HCT116 (cell line): ENCODE data around the gene WDR27. TPM values are rescaled to one million over a fixed set of nuclear protein-coding genes. Genes with fewer than 3 reads are reported as not detected.

ENCODE experiments used
- ATAC-seq: fragments of 200-7000 bp; cut with Tn5 transposase; 2 replicates; pipeline ENCODE4 v1.9.1; 2020; ENCODE audit warnings: mild to moderate bottlenecking, moderate library complexity
- BruUV-seq: library from RNA; stranded (reverse); fragments of 400-500 nt; replicated peaks from 2 replicates; lab custom pipeline; 2021; lab: Mats Ljungman, UMichigan
- CTCF ChIA-PET: fragments of 300-600 bp; sonication (Branson Sonifier 250); formaldehyde crosslinking; loops from one replicate; lab custom pipeline; 2021; ENCODE audit warnings: antibody characterized with exemption; lab: Charles Lee
- POLR2A ChIA-PET: fragments of 300-600, 350-600 bp; sonication (Branson Sonifier 250); formaldehyde crosslinking; loops from one replicate; lab custom pipeline; 2021; ENCODE audit warnings: antibody characterized with exemption; lab: Charles Lee
- RAD21 ChIA-PET, 2 experiments: fragments of 300-600 bp; sonication (Branson Sonifier 250); formaldehyde crosslinking; loops; one replicate each; lab custom pipeline; 2023; ENCODE audit warnings: low total read pairs in 2 of 2; ENCODE audit not compliant: uncharacterized antibody in 2 of 2, unreplicated experiment in 2 of 2, low non-redundant PET in 1 of 2; lab: Charles Lee
- DNase-seq: peaks from one replicate; pipeline ENCODE4 v3.0.0-alpha.2; 2010; ENCODE audit warnings: low read depth, low spot score
- H2AFZ ChIP-seq: fragments of 200-600 bp; shearing (Covaris generic), sonication (generic); 2 replicates; pipeline ENCODE4 v1.6.1; 2017; ENCODE audit warnings: low read depth, mixed run types, mixed read lengths, antibody characterized with exemption, low read length; ENCODE audit not compliant: poor library complexity, severe bottlenecking
- H3K27ac ChIP-seq: 2 replicates; pipeline ENCODE4 v1.5.1; 2012; ENCODE audit warnings: low read depth, low read length
- H3K27me3 ChIP-seq: fragments of 200-600 bp; sonication (generic); 2 replicates; pipeline ENCODE4 v1.6.1; 2016; ENCODE audit warnings: mixed run types, low read length, mixed read lengths; ENCODE audit not compliant: insufficient read depth
- H3K36me3 ChIP-seq, 2 experiments: fragments of 200-500 bp in 1 of 2; fragments of 200-600 bp in 1 of 2; sonication (Bioruptor generic) in 1 of 2; sonication (generic) in 1 of 2; 2 replicates each; pipeline versions ENCODE4 v1.5.1 to v1.6.1; 2014 to 2016; ENCODE audit warnings: low read length in 2 of 2, inconsistent platforms in 1 of 2, mixed read lengths in 1 of 2, mixed run types in 1 of 2; ENCODE audit not compliant: insufficient read depth in 2 of 2, control insufficient read depth in 1 of 2
- H3K4me1 ChIP-seq, 2 experiments: fragments of 200-600 bp in 1 of 2; sonication (generic) in 1 of 2; 2 replicates each; pipeline versions ENCODE4 v1.5.1 to v1.6.1; 2012 to 2017; ENCODE audit warnings: low read length in 2 of 2, inconsistent platforms in 1 of 2, mild to moderate bottlenecking in 1 of 2, mixed read lengths in 1 of 2, mixed run types in 1 of 2, moderate library complexity in 1 of 2; ENCODE audit not compliant: insufficient read depth in 2 of 2, control insufficient read depth in 1 of 2
- H3K4me2 ChIP-seq: fragments of 200-600 bp; sonication (generic); 2 replicates; pipeline ENCODE4 v1.6.1; 2017; ENCODE audit warnings: mixed run types, low read length, mixed read lengths
- H3K4me3 ChIP-seq, 2 experiments: fragments of 200-600 bp in 1 of 2; sonication (generic) in 1 of 2; replicated peaks in 1 of 2; 2 replicates each; pipeline ENCODE4 v1.5.1; 2011 to 2016; ENCODE audit warnings: low read length in 2 of 2, control low read depth in 1 of 2, low read depth in 1 of 2, mild to moderate bottlenecking in 1 of 2, mixed read lengths in 1 of 2, mixed run types in 1 of 2
- H3K79me2 ChIP-seq: fragments of 200-600 bp; sonication (generic); 2 replicates; pipeline ENCODE4 v1.6.1; 2017; ENCODE audit warnings: mild to moderate bottlenecking, mixed run types, low read length, moderate library complexity, mixed read lengths; ENCODE audit not compliant: insufficient read depth
- H3K9ac ChIP-seq: fragments of 200-600 bp; sonication (generic); 2 replicates; pipeline ENCODE4 v1.6.1; 2016; ENCODE audit warnings: low read length, mixed read lengths
- H3K9me2 ChIP-seq: fragments of 200-600 bp; sonication (generic), shearing (Covaris generic); 2 replicates; pipeline ENCODE4 v1.6.1; 2017; ENCODE audit warnings: mixed run types, mild to moderate bottlenecking, moderate library complexity; ENCODE audit not compliant: insufficient read depth
- H3K9me3 ChIP-seq, 2 experiments: fragments of 200-500 bp in 1 of 2; fragments of 200-600 bp in 1 of 2; sonication (Bioruptor generic) in 1 of 2; sonication (generic) in 1 of 2; 2 replicates each; pipeline ENCODE4 v1.6.1; 2014 to 2017; ENCODE audit warnings: low read length in 2 of 2, mixed read lengths in 2 of 2, inconsistent platforms in 1 of 2, low read depth in 1 of 2, mild to moderate bottlenecking in 1 of 2, mixed run types in 1 of 2, moderate library complexity in 1 of 2; ENCODE audit not compliant: control insufficient read depth in 1 of 2, insufficient read depth in 1 of 2
- H4K20me1 ChIP-seq: fragments of 200-600 bp; sonication (generic), shearing (Covaris generic); 2 replicates; pipeline ENCODE4 v1.6.1; 2017; ENCODE audit warnings: mixed run types, mild to moderate bottlenecking, moderate library complexity; ENCODE audit not compliant: insufficient read depth
- ATF3 ChIP-seq: IDR thresholded peaks from 2 replicates; pipeline ENCODE4 v1.6.1; 2012
- CBX3 ChIP-seq: IDR thresholded peaks from 2 replicates; pipeline ENCODE4 v1.6.1; 2012; ENCODE audit warnings: low read depth
- CTCF ChIP-seq, 3 experiments: fragments of 200-600 bp in 1 of 3; sonication (generic) in 1 of 3; IDR thresholded peaks in 2 of 3; conservative IDR thresholded peaks in 1 of 3; 2 replicates each; pipeline ENCODE4 v1.5.1; 2012 to 2017; ENCODE audit warnings: low read depth in 2 of 3, low read length in 2 of 3, antibody characterized with exemption in 1 of 3, borderline replicate concordance in 1 of 3, control low read depth in 1 of 3, mild to moderate bottlenecking in 1 of 3, mixed read lengths in 1 of 3, mixed run types in 1 of 3, moderate library complexity in 1 of 3; ENCODE audit not compliant: insufficient read depth in 1 of 3
- EGR1 ChIP-seq: IDR thresholded peaks from 2 replicates; pipeline ENCODE4 v1.6.1; 2012; ENCODE audit warnings: low read depth
- ELF1 ChIP-seq: IDR thresholded peaks from 2 replicates; pipeline ENCODE4 v1.6.1; 2012; ENCODE audit warnings: low read depth, borderline replicate concordance
- FOSL1 ChIP-seq: IDR thresholded peaks from 2 replicates; pipeline ENCODE4 v1.6.1; 2012; ENCODE audit warnings: low read depth
- JUND ChIP-seq: IDR thresholded peaks from 2 replicates; pipeline ENCODE4 v1.6.1; 2012
- MAX ChIP-seq: IDR thresholded peaks from 2 replicates; pipeline ENCODE4 v1.6.1; 2012
- POLR2A ChIP-seq: IDR thresholded peaks from 2 replicates; pipeline ENCODE4 v1.7.0; 2011; ENCODE audit warnings: borderline replicate concordance; ENCODE audit not compliant: insufficient read depth, insufficient read length; ENCODE audit errors: extremely low read depth
- RAD21 ChIP-seq: IDR thresholded peaks from 2 replicates; pipeline ENCODE4 v1.6.1; 2012; ENCODE audit warnings: low read depth, mild to moderate bottlenecking
- REST ChIP-seq: IDR thresholded peaks from 2 replicates; pipeline ENCODE4 v1.6.1; 2012; ENCODE audit warnings: low read depth
- SIN3A ChIP-seq: IDR thresholded peaks from 2 replicates; pipeline ENCODE4 v1.6.1; 2012; ENCODE audit warnings: low read depth
- SP1 ChIP-seq: IDR thresholded peaks from 2 replicates; pipeline ENCODE4 v1.6.1; 2012; ENCODE audit warnings: low read depth
- SRF ChIP-seq: IDR thresholded peaks from 2 replicates; pipeline ENCODE4 v1.6.1; 2012; ENCODE audit warnings: low read depth
- TCF7L2 ChIP-seq: IDR thresholded peaks from 2 replicates; pipeline ENCODE4 v1.7.0; 2011; ENCODE audit warnings: borderline replicate concordance, inconsistent platforms; ENCODE audit not compliant: insufficient read depth, insufficient read length; ENCODE audit errors: extremely low read depth
- YY1 ChIP-seq: IDR thresholded peaks from 2 replicates; pipeline ENCODE4 v1.6.1; 2011; ENCODE audit warnings: low read length, low read depth, moderate library complexity, mild to moderate bottlenecking; ENCODE audit not compliant: insufficient replicate concordance; ENCODE audit errors: extremely low read depth
- ZNF274 ChIP-seq: fragments of 200-500 bp; sonication (Bioruptor generic); IDR thresholded peaks from 2 replicates; pipeline ENCODE4 v1.6.1; 2014; ENCODE audit warnings: mild to moderate bottlenecking, low read depth, low read length, inconsistent platforms
- intact Hi-C: fragments of 100-400 bp; cut with micrococcal nuclease; formaldehyde crosslinking; loops from 2 replicates; pipeline ENCODE4 v1.10.0; 2022
- total RNA-seq: library from RNA; stranded (reverse); gene quantifications from one replicate; pipeline ENCODE4 v1.2.1, GENCODE V29; 2021; ENCODE audit not compliant: unreplicated experiment

WDR27 gene
- total RNA-seq, 1 experiment from 2014 or later: 60.6 TPM

- ATAC-seq: no peak
- Histone ChIP-seq H3K27me3 (no peaks in the 10 kb centered on the region), H2AFZ (no peak overlapping the region), H3K36me3 (no peaks in the 10 kb centered on the region), H3K4me1 (peaks cover 4 to 10% of the 10 kb centered on the region in 2 experiments; a peak in 3 of 4 replicates), H3K9ac (no peak overlapping the region), H3K9me2 (no peaks in the 10 kb centered on the region), H3K4me3 (no peak overlapping the region), H3K4me2 (no peak overlapping the region)
- ChIA-PET RAD21 (no interaction called here), POLR2A (no interaction called here), CTCF (no interaction called here)
- intact Hi-C loops: no loop called here
- no TSS peak for BruUV-seq
- no peak for DNase-seq
- TF ChIP-seq EGR1 (no peak), YY1 (no peak), SRF (no peak), RAD21 (no peak), POLR2A (no peak), ZNF274 (no peak), FOSL1 (no peak), SP1 (no peak), MAX (no peak), CBX3 (no peak), TCF7L2 (no peak), REST (no peak), CTCF (IDR thresholded peaks at IDR 0.05 in 2 of 3, conservative IDR thresholded peaks at IDR 0.05 in 1 of 3; ENCODE audit: borderline replicate concordance in 1 of 3, insufficient read depth in 1 of 3, low read depth in 2 of 3, low read length in 2 of 3) (no peak), ELF1 (no peak), SIN3A (no peak), JUND (no peak), ATF3 (no peak)
- TF ChIP-seq, all 23 proteins: peak for 0
- 0 out of 4 replicates have a peak, but pooled peaks cover 0 to 5% of the 10 kb centered on the region in 2 experiments for H3K9me3 ChIP-seq
- H4K20me1 ChIP-seq: no peaks in the 10 kb centered on the region
- no peaks in the 10 kb centered on the region for H3K79me2 ChIP-seq
- no peak overlapping the region for H3K27ac ChIP-seq
These were observed 245.0 kb downstream of the WDR27 start for GRCh38 chr6:169456840-169457239.
